ENCODE measurements around the gene CCSER2.
"Not testable (repeated sequence)": the region's sequence is repeated elsewhere in the genome, so short reads cannot be mapped to it uniquely, and the experiment has no call there.

CCSER2 gene

GRCh38 chr10:84440781-84441180 is 112.4 kb downstream of the CCSER2 start:
- no peak for DNase-seq

- DNase-seq: no peak
These were observed 119.5 kb downstream of the CCSER2 start for GRCh38 chr10:84447701-84448400.

- not testable (repeated sequence) for DNase-seq
These were observed 121.0 kb downstream of the CCSER2 start for GRCh38 chr10:84449351-84449750.

GRCh38 chr10:84452003-84452402 is 123.6 kb downstream of the CCSER2 start:
- DNase-seq: peak in 15 of 56 donors; percentile 3 to 44 (median 13)

- no peak for DNase-seq
These were observed 124.9 kb downstream of the CCSER2 start for GRCh38 chr10:84453303-84453702.

GRCh38 chr10:84456126-84456525 is 127.7 kb downstream of the CCSER2 start:
- no peak for DNase-seq

GRCh38 chr10:84460520-84460919 is 132.1 kb downstream of the CCSER2 start:
- DNase-seq: no peak

- DNase-seq: no peak
These were observed 141.1 kb downstream of the CCSER2 start for GRCh38 chr10:84469470-84469869.

- no peak for DNase-seq
These were observed 144.7 kb downstream of the CCSER2 start for GRCh38 chr10:84473136-84473535.

- no peak for DNase-seq
These were observed 149.2 kb downstream of the CCSER2 start for GRCh38 chr10:84477398-84478128.

- no peak for DNase-seq
These were observed 149.8 kb downstream of the CCSER2 start for GRCh38 chr10:84478151-84478550.

- DNase-seq: no peak
These were observed 150.3 kb downstream of the CCSER2 start for GRCh38 chr10:84478679-84479078.

GRCh38 chr10:84484541-84484940 is 156.2 kb downstream of the CCSER2 start:
- DNase-seq: no peak

- no peak for DNase-seq
These were observed 165.0 kb downstream of the CCSER2 start for GRCh38 chr10:84493361-84493760.

- DNase-seq: no peak
These were observed 165.8 kb downstream of the CCSER2 start for GRCh38 chr10:84493951-84494848.

GRCh38 chr10:84494849-84495180 is 166.4 kb downstream of the CCSER2 start:
- no peak for DNase-seq

GRCh38 chr10:84497978-84498377 is 169.6 kb downstream of the CCSER2 start:
- DNase-seq: no peak

- not testable (repeated sequence) for DNase-seq
These were observed 170.7 kb downstream of the CCSER2 start for GRCh38 chr10:84499039-84499438.

- no peak for DNase-seq
These were observed 171.5 kb downstream of the CCSER2 start for GRCh38 chr10:84499846-84500245.

GRCh38 chr10:84510121-84510520 is 181.7 kb downstream of the CCSER2 start:
- no peak for DNase-seq

GRCh38 chr10:84511106-84511505 is 182.7 kb downstream of the CCSER2 start:
- DNase-seq: no peak

- no peak for DNase-seq
These were observed 183.4 kb downstream of the CCSER2 start for GRCh38 chr10:84511709-84512285.
